PFSK-1 (cell line): Measurements from ENCODE around the gene GJA10.

Source experiments
- FOXP2 ChIP-seq: optimal IDR thresholded peaks from 2 replicates; pipeline ENCODE3; 2011; ENCODE audit warnings: borderline replicate concordance, control low read depth, inconsistent platforms; ENCODE audit not compliant: insufficient read depth; ENCODE audit errors: extremely low read length, extremely low read depth
- POLR2AphosphoS5 ChIP-seq: IDR thresholded peaks from 2 replicates; pipeline ENCODE4 v1.6.1; 2012; ENCODE audit warnings: low read depth, mild to moderate bottlenecking, control low read depth, low read length, moderate library complexity
- REST ChIP-seq, 2 experiments: IDR thresholded peaks; 2 replicates each; pipeline versions ENCODE4 v1.6.1 to v1.8.0; 2011 to 2012; ENCODE audit warnings: low read depth in 2 of 2, low read length in 2 of 2, control low read depth in 1 of 2, inconsistent platforms in 1 of 2, mild to moderate bottlenecking in 1 of 2, moderate library complexity in 1 of 2; ENCODE audit not compliant: insufficient read depth in 1 of 2
- SIN3A ChIP-seq: IDR thresholded peaks from 2 replicates; pipeline ENCODE4 v1.6.1; 2012; ENCODE audit warnings: mild to moderate bottlenecking, low read length, moderate library complexity, borderline replicate concordance; ENCODE audit not compliant: insufficient read depth
- TAF1 ChIP-seq: IDR thresholded peaks from 2 replicates; pipeline ENCODE4 v1.6.1; 2012; ENCODE audit warnings: low read length, control low read depth, borderline replicate concordance; ENCODE audit not compliant: insufficient read depth

GJA10 gene

GRCh38 chr6:89916136-89916920 lies 22.1 kb downstream of the GJA10 start:
- TF ChIP-seq FOXP2 = no peak
- TF ChIP-seq TAF1 = no peak
- no peak for TF ChIP-seq POLR2AphosphoS5
- TF ChIP-seq SIN3A = no peak
- no peak for TF ChIP-seq REST (IDR thresholded peaks at IDR 0.05; ENCODE audit: insufficient read depth in 1 of 2, low read depth in 2 of 2, low read length in 2 of 2)

GRCh38 chr6:89917216-89917615 lies 22.9 kb downstream of the GJA10 start:
- TF ChIP-seq SIN3A = no peak
- TF ChIP-seq REST (IDR thresholded peaks at IDR 0.05; ENCODE audit: insufficient read depth in 1 of 2, low read depth in 2 of 2, low read length in 2 of 2) = no peak
- TF ChIP-seq FOXP2 = no peak
- no peak for TF ChIP-seq TAF1
- TF ChIP-seq POLR2AphosphoS5 = no peak

GRCh38 chr6:89917801-89918366 lies 23.6 kb downstream of the GJA10 start:
- TF ChIP-seq POLR2AphosphoS5 (no peak), FOXP2 (no peak)

- TF ChIP-seq POLR2AphosphoS5 (no peak), TAF1 (no peak), REST (IDR thresholded peaks at IDR 0.05; ENCODE audit: insufficient read depth in 1 of 2, low read depth in 2 of 2, low read length in 2 of 2) (no peak)
These were observed 26.9 kb downstream of the GJA10 start for GRCh38 chr6:89921197-89921596.

- no peak for TF ChIP-seq TAF1
- TF ChIP-seq REST (IDR thresholded peaks at IDR 0.05; ENCODE audit: insufficient read depth in 1 of 2, low read depth in 2 of 2, low read length in 2 of 2) = no peak
- no peak for TF ChIP-seq FOXP2
- no peak for TF ChIP-seq SIN3A
- TF ChIP-seq POLR2AphosphoS5 = no peak
These were observed 27.4 kb downstream of the GJA10 start for GRCh38 chr6:89921691-89922090.
